Gastroesophageal sphincter (tissue), 4 donors: Measurements from ENCODE around the gene U2AF2. TPM values are rescaled to one million over a fixed set of nuclear protein-coding genes. Genes with fewer than 3 reads are reported as not detected.
"Not testable (repeated sequence)": the region's sequence is repeated elsewhere in the genome, so short reads cannot be mapped to it uniquely, and the experiment has no call there.

Experiments
- ATAC-seq: fragments of 150-250 bp; one replicate; pipeline ENCODE4 v1.9.1; 2016; ENCODE audit warnings: mild to moderate bottlenecking, moderate library complexity
- H3K27ac ChIP-seq, 4 donors: fragments of 200-600 bp; sonication (generic) in 3 of 4; 1 replicate in 3 of 4; 2 replicates in 1 of 4; pipeline ENCODE4 v1.5.1; 2016 to 2019
- H3K27me3 ChIP-seq: fragments of 200-600 bp; sonication (generic); one replicate; pipeline ENCODE4 v1.5.1; 2019
- H3K36me3 ChIP-seq, 2 donors: fragments of 200-600 bp; sonication (generic); one replicate each; pipeline ENCODE4 v1.5.1; 2019; ENCODE audit warnings: control low read depth in 1 of 2
- H3K4me1 ChIP-seq, 3 donors: fragments of 200-600 bp; sonication (generic); 1 replicate in 2 of 3; 2 replicates in 1 of 3; pipeline ENCODE4 v1.5.1; 2016 to 2019; ENCODE audit warnings: control low read depth in 2 of 3
- H3K4me3 ChIP-seq, 2 donors: fragments of 200-600 bp; sonication (generic); one replicate each; pipeline ENCODE4 v1.5.1; 2019; ENCODE audit warnings: mild to moderate bottlenecking in 1 of 2, moderate library complexity in 1 of 2
- H3K9me3 ChIP-seq, 3 donors: fragments of 200-600 bp; sonication (generic); one replicate each; pipeline ENCODE4 v1.5.1; 2017 to 2019; ENCODE audit warnings: control low read depth in 2 of 3
- CTCF ChIP-seq, 4 experiments: fragments of 200-600 bp in 2 of 4; fragments of 450-650 bp in 2 of 4; sonication (generic) in 1 of 4; IDR thresholded peaks; one replicate each; pipeline ENCODE4 v1.5.1; 2017 to 2019; ENCODE audit warnings: antibody characterized with exemption in 4 of 4, mild to moderate bottlenecking in 2 of 4, moderate library complexity in 2 of 4
- EP300 ChIP-seq: sonication (generic); formaldehyde crosslinking; IDR thresholded peaks from one replicate; pipeline ENCODE4 v1.6.1; 2017; ENCODE audit warnings: antibody characterized with exemption, mild to moderate bottlenecking
- POLR2A ChIP-seq, 2 donors: fragments of 450-650 bp; IDR thresholded peaks; one replicate each; pipeline ENCODE4 v1.6.1; 2017; ENCODE audit warnings: antibody characterized with exemption in 2 of 2, mild to moderate bottlenecking in 2 of 2, moderate library complexity in 1 of 2
- POLR2AphosphoS5 ChIP-seq: sonication (generic); formaldehyde crosslinking; IDR thresholded peaks from one replicate; pipeline ENCODE4 v1.6.1; 2017; ENCODE audit warnings: antibody characterized with exemption
- WGBS, 2 donors: methylation state at CpG; one replicate each; pipeline ENCODE4 v1.1.5; 2018; ENCODE audit warnings: low coverage in 1 of 2; 5-methylcytosine and 5-hydroxymethylcytosine counted together
- total RNA-seq, 4 donors: library from RNA; depleted of rRNA; stranded (reverse); fragments of >200 nt; gene quantifications; one replicate each; pipeline ENCODE4 v1.1.0, GENCODE V29; 2016

Gene U2AF2
- total RNA-seq, 4 donors from 2014 or later, result 68.9 to 97.9 (median 91.4) TPM

GRCh38 chr19:55712804-55713631, 58.2 kb downstream of the U2AF2 start:
- no peak for TF ChIP-seq EP300
- TF ChIP-seq CTCF (IDR thresholded peaks at IDR 0.05), result no peak
- TF ChIP-seq POLR2AphosphoS5, result no peak
- TF ChIP-seq POLR2A (IDR thresholded peaks at IDR 0.05), result no peak
- ATAC-seq, result no peak
- H3K27me3 ChIP-seq, result peaks cover 28% of the 10 kb centered on the region
- no peaks in the 10 kb centered on the region for H3K9me3 ChIP-seq
- no peaks in the 10 kb centered on the region for H3K36me3 ChIP-seq
- no peak overlapping the region for H3K27ac ChIP-seq
- H3K4me1 ChIP-seq, result no peaks in the 10 kb centered on the region
- no peak overlapping the region for H3K4me3 ChIP-seq
- WGBS, 2 donors, result 85 to 100% methylated on average over 2 of the region's 3 CpGs

GRCh38 chr19:55716531-55716930, 61.7 kb downstream of the U2AF2 start:
- Histone ChIP-seq H3K27ac (no peak overlapping the region), H3K36me3 (no peaks in the 10 kb centered on the region), H3K4me1 (no peaks in the 10 kb centered on the region), H3K27me3 (peaks cover 61% of the 10 kb centered on the region), H3K9me3 (peaks cover 0 to 13% (median 0%) of the 10 kb centered on the region in 3 donors), H3K4me3 (no peak overlapping the region)
- TF ChIP-seq POLR2AphosphoS5 (no peak), CTCF (IDR thresholded peaks at IDR 0.05) (no peak), POLR2A (IDR thresholded peaks at IDR 0.05) (no peak), EP300 (no peak)
- 74 to 75% methylated on average over 2 to 3 of the region's 15 CpGs for WGBS, 2 donors
- ATAC-seq, result no peak

- TF ChIP-seq POLR2AphosphoS5, result no peak
- no peak for TF ChIP-seq CTCF (IDR thresholded peaks at IDR 0.05)
- no peak for TF ChIP-seq POLR2A (IDR thresholded peaks at IDR 0.05)
- TF ChIP-seq EP300, result no peak
- Histone ChIP-seq H3K4me1 (no peaks in the 10 kb centered on the region), H3K27ac (no peak overlapping the region), H3K36me3 (no peaks in the 10 kb centered on the region), H3K9me3 (peaks cover 0 to 18% (median 0%) of the 10 kb centered on the region in 3 donors), H3K4me3 (no peak overlapping the region), H3K27me3 (peaks cover 67% of the 10 kb centered on the region)
- 60 to 75% methylated on average over 1 to 9 of the region's 11 CpGs for WGBS, 2 donors
- ATAC-seq, result no peak
These were observed 62.4 kb downstream of the U2AF2 start for GRCh38 chr19:55717251-55717650.

GRCh38 chr19:55717879-55718711, 63.3 kb downstream of the U2AF2 start:
- peaks cover 0 to 18% (median 0%) of the 10 kb centered on the region in 3 donors for H3K9me3 ChIP-seq
- 44 to 64% methylated on average over 3 to 7 of the region's 13 CpGs for WGBS, 2 donors
- H3K4me3 ChIP-seq, ATAC-seq, H3K27ac ChIP-seq, H3K36me3 ChIP-seq, H3K4me1 ChIP-seq: not testable (repeated sequence)
- H3K27me3 ChIP-seq, result peaks cover 67% of the 10 kb centered on the region

- Histone ChIP-seq H3K4me1 (no peaks in the 10 kb centered on the region), H3K9me3 (peaks cover 0 to 18% (median 0%) of the 10 kb centered on the region in 3 donors), H3K4me3 (no peak overlapping the region), H3K36me3 (no peaks in the 10 kb centered on the region), H3K27me3 (peaks cover 58% of the 10 kb centered on the region), H3K27ac (no peak overlapping the region)
- no peak for ATAC-seq
- WGBS, 2 donors, result 56 to 58% methylated on average over 4 to 5 of the region's 5 CpGs
- no peak for TF ChIP-seq CTCF (IDR thresholded peaks at IDR 0.05)
- no peak for TF ChIP-seq POLR2A (IDR thresholded peaks at IDR 0.05)
- TF ChIP-seq EP300, result no peak
These were observed 65.4 kb downstream of the U2AF2 start for GRCh38 chr19:55720214-55720746.
